LNCAP (cell line): ENCODE measurements around the gene GRHL3.

Source experiments
- CTCF ChIP-seq: fragments of 450-650 bp; IDR thresholded peaks from 2 replicates; pipeline ENCODE4 v1.5.1; 2017; ENCODE audit warnings: mild to moderate bottlenecking

The GRHL3 gene

GRCh38 chr1:24369801-24370200 lies 50.6 kb downstream of the GRHL3 start:
- TF ChIP-seq CTCF: no peak

- TF ChIP-seq CTCF: no peak
Observed at GRCh38 chr1:24373044-24373443, 53.9 kb downstream of the GRHL3 start.

GRCh38 chr1:24373710-24374109 lies 54.6 kb downstream of the GRHL3 start:
- no peak for TF ChIP-seq CTCF

- no peak for TF ChIP-seq CTCF
Observed at GRCh38 chr1:24374891-24375786, 56.0 kb downstream of the GRHL3 start.

GRCh38 chr1:24379733-24380315 lies 60.7 kb downstream of the GRHL3 start:
- no peak for TF ChIP-seq CTCF

- TF ChIP-seq CTCF: no peak
Observed at GRCh38 chr1:24380508-24380907, 61.4 kb downstream of the GRHL3 start.

GRCh38 chr1:24381256-24381655 lies 62.1 kb downstream of the GRHL3 start:
- TF ChIP-seq CTCF: no peak
